Measurements from ENCODE around the gene AGTR1.

- no peak for TF ChIP-seq POLR2AphosphoS5 (IDR thresholded peaks at IDR 0.05)
- TF ChIP-seq, protein P1, sequence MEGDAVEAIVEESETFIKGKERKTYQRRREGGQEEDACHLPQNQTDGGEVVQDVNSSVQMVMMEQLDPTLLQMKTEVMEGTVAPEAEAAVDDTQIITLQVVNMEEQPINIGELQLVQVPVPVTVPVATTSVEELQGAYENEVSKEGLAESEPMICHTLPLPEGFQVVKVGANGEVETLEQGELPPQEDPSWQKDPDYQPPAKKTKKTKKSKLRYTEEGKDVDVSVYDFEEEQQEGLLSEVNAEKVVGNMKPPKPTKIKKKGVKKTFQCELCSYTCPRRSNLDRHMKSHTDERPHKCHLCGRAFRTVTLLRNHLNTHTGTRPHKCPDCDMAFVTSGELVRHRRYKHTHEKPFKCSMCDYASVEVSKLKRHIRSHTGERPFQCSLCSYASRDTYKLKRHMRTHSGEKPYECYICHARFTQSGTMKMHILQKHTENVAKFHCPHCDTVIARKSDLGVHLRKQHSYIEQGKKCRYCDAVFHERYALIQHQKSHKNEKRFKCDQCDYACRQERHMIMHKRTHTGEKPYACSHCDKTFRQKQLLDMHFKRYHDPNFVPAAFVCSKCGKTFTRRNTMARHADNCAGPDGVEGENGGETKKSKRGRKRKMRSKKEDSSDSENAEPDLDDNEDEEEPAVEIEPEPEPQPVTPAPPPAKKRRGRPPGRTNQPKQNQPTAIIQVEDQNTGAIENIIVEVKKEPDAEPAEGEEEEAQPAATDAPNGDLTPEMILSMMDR (IDR thresholded peaks at IDR 0.05), result no peak
These were observed 31.9 kb downstream of the AGTR1 start for GRCh38 chr3:148729476-148730055.

All from prostate gland (tissue), 2 donors.